ENCODE measurements around the gene PMM2. TPM values are rescaled to one million over a fixed set of nuclear protein-coding genes. Genes with fewer than 3 reads are reported as not detected.
"Not testable (repeated sequence)": the region's sequence is repeated elsewhere in the genome, so short reads cannot be mapped to it uniquely, and the experiment has no call there.

PMM2 gene
- 10 to 100 TPM; 46.4 to 77.9 (median 74.9) TPM for total RNA-seq
- long read RNA-seq, donor 1, transcript PMM2-201 (8 exons, 2,313 nt) = major isoform, 16 of 24 reads
- long read RNA-seq, donor 1, partial matches to known transcripts = 1 of 24 reads
- long read RNA-seq, donor 1, other reads (novel, unspliced or antisense) = 3 of 24 reads
- long read RNA-seq, donor 2, full-length matches to known transcripts = 27 of 43 reads
- long read RNA-seq, donor 2, partial matches to known transcripts = 15 of 43 reads
- long read RNA-seq, donor 2, other reads (novel, unspliced or antisense) = 1 of 43 reads

- Histone ChIP-seq H3K36me3 (ENCODE audit: low read depth) (no peaks in the 10 kb centered on the region), H3K9me3 (no peaks in the 10 kb centered on the region), H3K4me1 (ENCODE audit: low read depth) (peaks cover 33% of the 10 kb centered on the region), H3K4me3 (peak within 1 kb of the TSS; percentile 74)
- TF ChIP-seq CTCF (IDR thresholded peaks at IDR 0.05) = no peak
- ATAC-seq = peak; percentile 97
- intact Hi-C loops (cut with DNase I, micrococcal nuclease) = no loop called here
- DNase-seq = peak; percentile 96 to 98 (median 98)
Measured at GRCh38 chr16:8797364-8798173, at the start of gene PMM2, which contains the start of gene TMEM186. Gene PMM2, plus strand, starts transcription at chr16:8797839. Its CDS starts 44 bp downstream, at chr16:8797883. Gene TMEM186, minus strand, starts transcription at chr16:8797639. Its CDS starts 25 bp downstream, at chr16:8797614.

GRCh38 chr16:8748944-8749343 lies 48.7 kb upstream of the PMM2 start:
- H3K4me1 ChIP-seq (ENCODE audit: low read depth); intact Hi-C loops (cut with DNase I, micrococcal nuclease); H3K4me3 ChIP-seq; ATAC-seq; H3K9me3 ChIP-seq; DNase-seq; H3K36me3 ChIP-seq (ENCODE audit: low read depth): not testable (repeated sequence)

- no peak for DNase-seq
Measured at GRCh38 chr16:8751481-8752311, 45.9 kb upstream of the PMM2 start.

GRCh38 chr16:8752706-8753105 lies 44.9 kb upstream of the PMM2 start:
- TF ChIP-seq CTCF (IDR thresholded peaks at IDR 0.05) = no peak
- Histone ChIP-seq H3K4me1 (ENCODE audit: low read depth) (no peaks in the 10 kb centered on the region), H3K9me3 (no peaks in the 10 kb centered on the region), H3K36me3 (ENCODE audit: low read depth) (no peaks in the 10 kb centered on the region), H3K4me3 (no peak overlapping the region)
- DNase-seq (no peak), ATAC-seq (no peak)
- intact Hi-C loops (cut with DNase I, micrococcal nuclease) = no loop called here

More at GRCh38 chr16:8751481-8752311, 45.9 kb upstream of the PMM2 start:
- intact Hi-C loops (cut with DNase I, micrococcal nuclease) = no loop called here
- no peak for TF ChIP-seq CTCF (IDR thresholded peaks at IDR 0.05)
- Histone ChIP-seq H3K9me3 (no peaks in the 10 kb centered on the region), H3K4me1 (ENCODE audit: low read depth) (no peaks in the 10 kb centered on the region), H3K36me3 (ENCODE audit: low read depth) (no peaks in the 10 kb centered on the region), H3K4me3 (no peak overlapping the region)
- no peak for ATAC-seq

- no peaks in the 10 kb centered on the region for H3K36me3 ChIP-seq (ENCODE audit: low read depth)
- no peaks in the 10 kb centered on the region for H3K4me1 ChIP-seq (ENCODE audit: low read depth)
- intact Hi-C loops (cut with DNase I, micrococcal nuclease) = no loop called here
- no peak overlapping the region for H3K4me3 ChIP-seq
- no peaks in the 10 kb centered on the region for H3K9me3 ChIP-seq
- no peak for DNase-seq
- TF ChIP-seq CTCF (IDR thresholded peaks at IDR 0.05) = no peak
- ATAC-seq = no peak
Measured at GRCh38 chr16:8753416-8754054, 44.1 kb upstream of the PMM2 start.
